Vagina (tissue), 2 donors: ENCODE data around the gene RLN1. TPM values are rescaled to one million over a fixed set of nuclear protein-coding genes. Genes with fewer than 3 reads are reported as not detected.

Experiments used
- DNase-seq, 2 donors: peaks; one replicate each; pipeline ENCODE4 v3.0.0-alpha.2; 2017; ENCODE audit errors: extremely low spot score in 2 of 2
- H3K27ac ChIP-seq: fragments of 200-600 bp; sonication (generic); one replicate; pipeline ENCODE4 v1.5.1; 2019
- H3K27me3 ChIP-seq: fragments of 200-600 bp; sonication (generic); one replicate; pipeline ENCODE4 v1.5.1; 2019
- H3K36me3 ChIP-seq, 2 donors: fragments of 200-600 bp; sonication (generic); one replicate each; pipeline ENCODE4 v1.5.1; 2017 to 2019
- H3K4me1 ChIP-seq: fragments of 200-600 bp; sonication (generic); one replicate; pipeline ENCODE4 v1.5.1; 2019
- H3K4me3 ChIP-seq, 2 donors: fragments of 200-600 bp; sonication (generic); 1 replicate in 1 of 2; 2 replicates in 1 of 2; pipeline ENCODE4 v1.5.1; 2016 to 2019
- H3K9me3 ChIP-seq: fragments of 200-600 bp; sonication (generic); one replicate; pipeline ENCODE4 v1.5.1; 2019
- POLR2A ChIP-seq, 2 donors: fragments of 450-650 bp; IDR thresholded peaks; one replicate each; pipeline ENCODE4 v1.6.1; 2017; ENCODE audit warnings: antibody characterized with exemption in 2 of 2, mild to moderate bottlenecking in 2 of 2, moderate library complexity in 2 of 2
- POLR2AphosphoS5 ChIP-seq, 2 donors: sonication (generic); formaldehyde crosslinking; IDR thresholded peaks; one replicate each; pipeline ENCODE4 v1.9.0; 2017; ENCODE audit warnings: antibody characterized with exemption in 2 of 2, mild to moderate bottlenecking in 2 of 2, low read depth in 1 of 2; ENCODE audit not compliant: insufficient read depth in 1 of 2
- intact Hi-C: fragments of 100-400 bp; cut with DNase I; formaldehyde crosslinking; loops from one replicate; pipeline ENCODE4 v1.15.1; 2023
- small RNA-seq: library from RNA; depleted of rRNA; stranded (forward); fragments of <200 nt; gene quantifications from one replicate; pipeline ENCODE3, GENCODE V24; 2016
- total RNA-seq: library from RNA; depleted of rRNA; stranded (reverse); fragments of >200 nt; gene quantifications from one replicate; pipeline ENCODE4 v1.2.3, GENCODE V29; 2016
- TF ChIP-seq, protein P1 (sequence below), 3 experiments: fragments of 450-650 bp in 2 of 3; fragments of 200-600 bp in 1 of 3; sonication (generic) in 1 of 3; IDR thresholded peaks; one replicate each; pipeline ENCODE4 v1.5.1; 2017 to 2019; ENCODE audit warnings: antibody characterized with exemption in 3 of 3, mild to moderate bottlenecking in 2 of 3, moderate library complexity in 2 of 3

The RLN1 gene
- total RNA-seq, 1 donor from 2014 or later: not detected

DNA sequence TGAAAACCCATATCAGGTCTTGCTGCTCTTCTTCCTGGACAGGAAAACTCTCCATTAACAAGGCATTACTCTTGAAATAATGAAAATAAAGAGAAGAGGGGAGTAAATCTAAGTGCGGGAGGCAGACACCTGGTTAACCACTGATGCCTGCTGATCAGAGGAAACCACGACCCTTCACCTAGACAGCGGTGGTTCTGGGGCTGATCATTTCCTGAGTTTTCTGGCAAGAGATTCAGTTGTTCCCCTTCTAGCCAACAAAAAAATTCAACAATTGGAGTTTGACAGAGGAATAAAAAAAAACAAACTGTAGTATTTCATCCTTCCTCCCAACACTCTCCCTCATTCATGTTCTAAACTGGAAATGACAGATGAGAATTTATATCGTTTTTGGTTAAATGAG lies 38.1 kb downstream of the RLN1 start:
- no peaks in the 10 kb centered on the region for H3K9me3 ChIP-seq
- H3K4me1 ChIP-seq: no peaks in the 10 kb centered on the region
- H3K27me3 ChIP-seq: no peaks in the 10 kb centered on the region
- no peak for DNase-seq
- H3K27ac ChIP-seq: no peak overlapping the region
- H3K36me3 ChIP-seq: no peaks in the 10 kb centered on the region
- no peak for TF ChIP-seq POLR2A (IDR thresholded peaks at IDR 0.05)
- no peak overlapping the region for H3K4me3 ChIP-seq
- intact Hi-C loops: loop anchor here (10.0 kb wide), 1 partner anchor 83 kb away; no protein-coding TSS in a partner anchor

DNA sequence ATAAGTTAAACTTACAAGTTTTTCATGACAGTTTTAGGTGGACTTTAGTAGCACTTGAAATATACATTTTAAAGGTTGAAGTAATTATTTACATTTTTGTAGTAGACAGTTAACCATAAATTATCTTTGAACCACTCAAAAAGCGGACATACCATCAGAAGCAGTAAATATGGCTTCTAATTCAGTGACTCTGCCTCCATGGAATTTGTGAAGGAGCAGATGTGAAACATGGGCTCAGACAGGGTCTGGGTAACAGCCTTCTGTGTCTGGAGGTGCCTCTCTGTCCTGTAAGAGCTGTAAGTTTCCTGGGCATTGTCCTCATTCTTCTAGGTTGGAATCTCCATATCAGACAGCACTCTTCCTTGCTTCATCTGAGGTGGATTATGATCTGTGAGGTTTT lies 47.5 kb downstream of the RLN1 start:
- H3K36me3 ChIP-seq: no peaks in the 10 kb centered on the region
- no peak overlapping the region for H3K4me3 ChIP-seq
- H3K9me3 ChIP-seq: no peaks in the 10 kb centered on the region
- H3K27ac ChIP-seq: no peak overlapping the region
- DNase-seq: no peak
- H3K27me3 ChIP-seq: no peaks in the 10 kb centered on the region
- intact Hi-C loops: no loop called here
- H3K4me1 ChIP-seq: no peaks in the 10 kb centered on the region
- TF ChIP-seq, protein P1, sequence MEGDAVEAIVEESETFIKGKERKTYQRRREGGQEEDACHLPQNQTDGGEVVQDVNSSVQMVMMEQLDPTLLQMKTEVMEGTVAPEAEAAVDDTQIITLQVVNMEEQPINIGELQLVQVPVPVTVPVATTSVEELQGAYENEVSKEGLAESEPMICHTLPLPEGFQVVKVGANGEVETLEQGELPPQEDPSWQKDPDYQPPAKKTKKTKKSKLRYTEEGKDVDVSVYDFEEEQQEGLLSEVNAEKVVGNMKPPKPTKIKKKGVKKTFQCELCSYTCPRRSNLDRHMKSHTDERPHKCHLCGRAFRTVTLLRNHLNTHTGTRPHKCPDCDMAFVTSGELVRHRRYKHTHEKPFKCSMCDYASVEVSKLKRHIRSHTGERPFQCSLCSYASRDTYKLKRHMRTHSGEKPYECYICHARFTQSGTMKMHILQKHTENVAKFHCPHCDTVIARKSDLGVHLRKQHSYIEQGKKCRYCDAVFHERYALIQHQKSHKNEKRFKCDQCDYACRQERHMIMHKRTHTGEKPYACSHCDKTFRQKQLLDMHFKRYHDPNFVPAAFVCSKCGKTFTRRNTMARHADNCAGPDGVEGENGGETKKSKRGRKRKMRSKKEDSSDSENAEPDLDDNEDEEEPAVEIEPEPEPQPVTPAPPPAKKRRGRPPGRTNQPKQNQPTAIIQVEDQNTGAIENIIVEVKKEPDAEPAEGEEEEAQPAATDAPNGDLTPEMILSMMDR (IDR thresholded peaks at IDR 0.05): no peak
- TF ChIP-seq POLR2A (IDR thresholded peaks at IDR 0.05): no peak

DNA sequence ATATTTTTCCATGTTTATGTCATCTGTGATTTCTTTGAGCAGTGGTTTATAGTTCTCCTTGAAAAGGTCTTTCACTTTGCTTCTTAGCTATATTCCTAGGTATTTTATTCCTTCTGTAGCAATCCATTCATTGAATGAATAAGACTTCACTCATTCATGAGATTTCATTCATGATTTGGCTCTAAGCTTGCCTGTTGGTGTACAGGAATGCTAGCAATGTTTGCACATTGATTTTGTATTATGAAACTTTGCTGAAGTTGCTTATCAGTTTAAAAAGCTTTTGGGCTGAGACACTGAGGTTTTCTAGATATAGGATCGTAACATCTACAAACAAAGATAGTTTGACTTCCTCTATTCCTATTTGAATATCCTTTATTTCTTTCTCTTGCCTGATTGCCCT lies 51.1 kb downstream of the RLN1 start:
- intact Hi-C loops: no loop called here
- no peaks in the 10 kb centered on the region for H3K36me3 ChIP-seq
- no peaks in the 10 kb centered on the region for H3K9me3 ChIP-seq
- TF ChIP-seq POLR2AphosphoS5 (IDR thresholded peaks at IDR 0.05; ENCODE audit: insufficient read depth in 1 of 2, low read depth in 1 of 2) (no peak), POLR2A (IDR thresholded peaks at IDR 0.05) (no peak)
- TF ChIP-seq, protein P1 (IDR thresholded peaks at IDR 0.05): no peak
- no peaks in the 10 kb centered on the region for H3K4me1 ChIP-seq
- DNase-seq: no peak
- H3K27me3 ChIP-seq: no peaks in the 10 kb centered on the region
- H3K4me3 ChIP-seq: no peak overlapping the region
- no peak overlapping the region for H3K27ac ChIP-seq

GRCh38 chr9:5286262-5286661 lies 53.4 kb downstream of the RLN1 start:
- TF ChIP-seq POLR2A (IDR thresholded peaks at IDR 0.05) (no peak), POLR2AphosphoS5 (IDR thresholded peaks at IDR 0.05; ENCODE audit: insufficient read depth in 1 of 2, low read depth in 1 of 2) (no peak)
- TF ChIP-seq, protein P1 (IDR thresholded peaks at IDR 0.05): no peak
- intact Hi-C loops: no loop called here
- Histone ChIP-seq H3K4me1 (no peaks in the 10 kb centered on the region), H3K36me3 (no peaks in the 10 kb centered on the region), H3K4me3 (no peak overlapping the region), H3K9me3 (no peaks in the 10 kb centered on the region), H3K27ac (no peak overlapping the region), H3K27me3 (no peaks in the 10 kb centered on the region)
- no peak for DNase-seq

Small RNA genes lying within 50 kb of the gene (small RNA-seq; reads per million reads assigned to genes)
- gene AL135786.1: not detected
- not detected for gene HMGN2P31

Other genes starting within 250 kb of the RLN1 start
- not detected for gene INSL6, start 154.2 kb downstream of the RLN1 start, total RNA-seq
- gene INSL4, start 108.5 kb downstream of the RLN1 start, total RNA-seq: not detected
- gene RLN2, start 35.2 kb downstream of the RLN1 start, total RNA-seq: not detected
- gene PLGRKT, start 98.0 kb upstream of the RLN1 start, total RNA-seq: 10.1 TPM
- gene CD274, start 110.7 kb upstream of the RLN1 start, total RNA-seq: 2.2 TPM
- 1.2 TPM for gene PDCD1LG2, start 170.7 kb upstream of the RLN1 start, total RNA-seq